NCI-H510A treated with DMSO at 0.1 percent for 48 hours (cell line): ENCODE measurements around the gene INSRR.

Source experiments
- DNase-seq: peaks from one replicate; lab custom pipeline; 2025; lab: John Stamatoyannopoulos, UW

The INSRR gene

DNA sequence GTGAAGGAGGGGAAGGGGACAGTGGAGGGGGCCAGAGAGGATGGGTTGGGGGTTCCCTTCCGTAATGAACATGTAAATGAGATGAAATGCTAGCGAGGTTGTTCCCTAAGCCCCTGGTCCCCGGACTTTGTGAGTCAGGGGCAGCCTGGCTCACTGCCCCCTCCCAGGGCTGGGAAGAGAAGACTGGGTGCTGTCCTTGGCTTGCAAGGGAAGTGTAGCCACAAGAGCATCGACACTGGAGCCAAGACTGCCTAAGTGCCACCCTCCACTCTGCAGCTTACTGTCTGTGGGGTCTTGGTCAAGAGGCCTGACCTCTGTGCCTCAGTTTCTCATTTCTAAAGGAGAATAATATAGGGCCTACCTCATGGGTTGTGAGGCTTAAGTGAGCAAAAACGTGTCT lies 35.1 kb upstream of the INSRR start:
- DNase-seq, result no peak

DNA sequence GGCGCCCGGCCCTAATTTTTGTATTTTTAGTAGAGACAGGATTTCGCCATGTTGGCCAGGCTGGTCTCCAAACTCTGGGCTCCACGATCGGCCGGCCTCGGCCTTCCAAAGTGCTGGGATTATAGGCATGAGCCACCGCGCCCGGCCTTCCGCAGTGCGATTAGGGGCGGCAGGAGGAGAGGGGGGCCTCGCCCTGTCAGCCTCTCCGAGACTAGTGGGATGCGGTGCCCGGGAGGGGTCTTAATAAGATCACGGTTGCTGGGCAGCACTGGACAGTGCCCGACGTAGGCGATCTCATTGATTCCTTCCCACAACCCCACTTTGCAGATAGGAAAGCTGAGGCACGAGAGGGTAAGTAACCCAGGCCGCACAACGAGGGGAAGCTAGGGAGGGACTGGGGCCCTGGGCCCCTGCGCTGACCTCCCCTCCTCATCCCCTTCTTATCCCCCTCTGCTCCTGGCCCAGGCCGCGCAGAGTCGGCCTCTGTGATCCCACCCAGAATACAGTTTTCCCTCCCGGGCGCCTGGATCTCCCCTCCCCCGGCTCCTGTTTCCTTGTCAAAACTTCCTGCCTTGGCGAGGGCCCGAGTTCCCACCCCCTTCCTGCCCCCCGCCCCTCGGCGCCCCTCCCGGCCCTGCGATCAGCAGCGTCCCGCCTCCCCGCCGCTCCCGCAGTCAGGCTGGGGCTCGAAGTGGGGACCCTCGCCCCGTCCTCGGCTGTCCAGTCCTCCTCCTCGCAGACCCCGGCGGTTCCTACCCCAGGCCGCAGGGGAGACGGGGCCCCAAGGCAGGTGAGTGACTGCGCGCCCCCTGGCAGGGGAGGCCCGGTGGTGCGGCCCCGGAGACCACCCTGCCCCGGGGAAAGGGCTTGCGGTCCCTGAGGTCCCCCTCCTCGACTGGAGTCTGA lies 34.4 kb upstream of the INSRR start, which contains the start of gene PEAR1:
Gene PEAR1 (plus strand): TSS at position 671 of the 906 bp plus-strand sequence. CDS start 10,209 bp downstream, outside the sequence.
- DNase-seq, result no peak

GRCh38 chr1:156892190-156893047 lies 33.5 kb upstream of the INSRR start:
- DNase-seq, result peak; percentile 78

DNA sequence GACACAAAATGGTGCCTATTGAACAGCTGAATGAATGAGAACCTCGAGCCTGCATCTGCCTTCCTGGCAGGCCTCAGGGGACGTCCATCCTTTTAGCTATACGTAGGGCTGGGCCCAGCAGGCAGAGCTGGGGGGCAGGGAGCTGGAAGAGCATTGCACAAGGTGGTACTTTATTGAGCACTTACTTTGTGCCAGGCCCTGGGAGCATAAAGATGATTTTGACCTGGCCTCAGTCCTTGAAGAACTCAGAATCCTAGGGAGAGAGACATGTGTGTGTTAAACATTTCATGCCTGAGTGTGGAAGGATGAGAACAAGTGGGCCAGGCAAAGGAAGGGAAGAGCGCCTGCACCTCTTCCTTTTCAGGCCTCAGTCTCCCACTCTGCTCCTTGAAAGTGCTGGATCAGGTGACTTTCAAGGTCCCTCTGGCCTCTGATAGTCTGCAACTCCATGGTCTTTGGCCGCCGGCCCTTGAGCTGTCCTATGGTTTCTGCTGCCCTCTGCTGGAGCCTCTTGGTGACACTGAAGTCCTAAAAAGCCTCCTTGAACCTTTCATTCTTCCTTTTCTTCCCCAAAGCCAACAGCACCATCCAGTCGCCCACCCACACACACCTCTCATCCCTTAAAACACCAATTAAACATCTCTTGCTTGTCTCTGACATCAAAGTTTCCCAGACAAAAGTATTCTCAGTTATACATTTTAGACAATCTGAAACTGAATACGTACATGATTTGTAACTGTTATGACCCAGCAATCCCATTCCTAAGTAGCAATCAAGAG lies 31.1 kb upstream of the INSRR start:
- DNase-seq, result peak; percentile 71

DNA sequence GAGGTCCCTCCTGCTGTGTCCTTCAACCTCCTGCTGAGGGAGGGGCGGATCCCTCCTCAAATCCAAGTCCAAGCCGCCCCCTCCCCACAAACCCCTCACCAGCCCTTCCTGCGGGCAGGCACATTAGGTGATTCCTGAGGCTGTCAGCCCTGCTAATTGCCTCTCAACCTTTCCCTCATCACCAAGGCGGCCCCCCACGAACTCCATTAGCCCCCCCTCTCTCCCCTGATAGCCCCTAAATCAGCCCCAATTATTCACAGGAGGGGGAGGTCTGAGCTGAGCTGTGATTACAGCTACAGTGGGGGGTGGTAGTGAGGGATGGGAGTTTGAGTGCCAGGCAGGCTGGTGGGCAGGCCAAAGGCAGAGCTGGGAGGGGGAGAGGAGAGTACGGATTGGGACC lies 28.8 kb upstream of the INSRR start:
- no peak for DNase-seq

GRCh38 chr1:156887317-156887716 lies 28.4 kb upstream of the INSRR start:
- no peak for DNase-seq

- DNase-seq, result no peak
These were observed 27.8 kb upstream of the INSRR start for GRCh38 chr1:156886583-156887281.

GRCh38 chr1:156885880-156886355 lies 27.0 kb upstream of the INSRR start:
- DNase-seq, result no peak

GRCh38 chr1:156885314-156885713 lies 26.4 kb upstream of the INSRR start:
- no peak for DNase-seq

- no peak for DNase-seq
These were observed 25.8 kb upstream of the INSRR start for GRCh38 chr1:156884560-156885184.

- DNase-seq, result no peak
These were observed 25.0 kb upstream of the INSRR start for GRCh38 chr1:156883919-156884318.

DNA sequence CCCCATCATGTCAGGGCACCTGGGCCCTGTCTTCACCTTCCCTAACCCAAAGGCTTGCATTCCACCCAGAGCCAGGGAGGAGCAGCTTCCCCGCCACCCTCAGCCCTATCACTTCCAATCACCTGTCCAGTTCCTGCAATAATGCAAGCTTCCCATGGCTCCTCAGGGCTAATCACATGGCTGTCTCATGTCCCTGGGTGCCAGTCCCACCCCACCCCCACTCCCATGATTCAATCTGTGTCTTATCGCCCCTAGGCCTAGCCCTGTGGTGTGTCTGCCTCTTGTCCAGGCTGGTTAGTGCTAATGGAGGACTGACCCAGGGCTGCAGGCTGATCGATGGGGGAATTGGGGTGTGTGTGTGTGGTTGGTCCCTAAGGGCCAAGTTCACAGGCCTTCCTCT lies 23.6 kb upstream of the INSRR start:
- DNase-seq, result no peak

DNA sequence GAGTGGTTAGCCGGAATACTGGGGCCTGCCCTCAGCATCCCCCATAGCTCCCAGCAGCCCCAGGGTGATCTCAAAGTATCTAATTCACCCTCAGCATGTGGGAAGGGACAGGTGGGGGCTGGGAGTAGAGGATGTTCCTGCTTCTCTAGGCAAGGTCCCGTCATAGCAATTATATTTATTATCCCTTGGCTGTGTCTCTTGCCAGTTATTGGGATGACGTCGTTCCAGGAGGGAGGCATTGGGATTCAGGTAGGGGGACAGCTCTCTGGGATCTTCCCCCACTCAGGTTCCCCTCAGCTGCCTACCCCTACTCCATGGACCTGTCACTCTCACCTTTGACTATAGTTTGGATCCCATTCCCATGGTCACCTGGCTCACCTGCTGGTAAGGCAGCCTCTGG lies 22.7 kb upstream of the INSRR start:
- DNase-seq, result no peak

DNA sequence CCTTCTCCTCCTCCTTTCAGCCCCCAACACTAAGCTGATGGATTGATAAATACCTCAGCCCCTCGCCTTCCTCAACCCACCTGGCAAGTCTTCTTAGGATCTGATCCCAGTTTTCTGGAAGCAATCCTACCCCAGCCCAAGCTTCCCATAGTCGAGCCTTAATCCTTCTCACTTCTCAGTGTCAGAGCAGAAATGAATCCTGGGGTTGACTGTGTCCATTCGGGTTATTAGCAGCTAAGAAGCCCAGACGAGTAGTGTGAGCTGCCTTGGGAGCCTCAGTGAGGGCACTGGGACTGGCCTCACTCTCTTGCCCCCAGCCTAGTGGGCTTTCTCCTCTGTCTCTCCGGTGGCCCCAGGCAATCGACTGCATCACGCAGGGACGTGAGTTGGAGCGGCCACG lies 22.2 kb upstream of the INSRR start:
- no peak for DNase-seq

DNA sequence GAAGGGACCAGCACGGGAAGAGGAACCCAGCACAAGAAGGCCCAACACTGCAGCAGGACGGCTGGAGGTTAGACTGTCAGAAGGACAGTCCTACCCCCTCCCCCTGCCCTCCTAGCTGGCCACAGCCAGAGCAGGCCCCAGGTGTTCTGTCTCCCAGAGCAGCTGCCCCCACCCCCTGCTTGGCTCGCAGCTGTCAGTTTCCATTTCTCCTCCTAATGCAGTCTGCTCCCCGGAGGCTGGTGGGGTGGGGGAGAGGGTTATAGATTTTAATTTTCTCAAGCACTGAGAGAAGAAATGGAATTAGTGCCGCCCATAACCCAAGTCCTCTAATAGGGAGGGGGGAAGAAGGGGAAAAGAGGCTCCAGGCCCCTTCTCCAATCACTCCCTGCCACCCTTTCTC lies 21.6 kb upstream of the INSRR start:
- DNase-seq, result no peak

GRCh38 chr1:156879876-156880275 lies 21.0 kb upstream of the INSRR start:
- no peak for DNase-seq

DNA sequence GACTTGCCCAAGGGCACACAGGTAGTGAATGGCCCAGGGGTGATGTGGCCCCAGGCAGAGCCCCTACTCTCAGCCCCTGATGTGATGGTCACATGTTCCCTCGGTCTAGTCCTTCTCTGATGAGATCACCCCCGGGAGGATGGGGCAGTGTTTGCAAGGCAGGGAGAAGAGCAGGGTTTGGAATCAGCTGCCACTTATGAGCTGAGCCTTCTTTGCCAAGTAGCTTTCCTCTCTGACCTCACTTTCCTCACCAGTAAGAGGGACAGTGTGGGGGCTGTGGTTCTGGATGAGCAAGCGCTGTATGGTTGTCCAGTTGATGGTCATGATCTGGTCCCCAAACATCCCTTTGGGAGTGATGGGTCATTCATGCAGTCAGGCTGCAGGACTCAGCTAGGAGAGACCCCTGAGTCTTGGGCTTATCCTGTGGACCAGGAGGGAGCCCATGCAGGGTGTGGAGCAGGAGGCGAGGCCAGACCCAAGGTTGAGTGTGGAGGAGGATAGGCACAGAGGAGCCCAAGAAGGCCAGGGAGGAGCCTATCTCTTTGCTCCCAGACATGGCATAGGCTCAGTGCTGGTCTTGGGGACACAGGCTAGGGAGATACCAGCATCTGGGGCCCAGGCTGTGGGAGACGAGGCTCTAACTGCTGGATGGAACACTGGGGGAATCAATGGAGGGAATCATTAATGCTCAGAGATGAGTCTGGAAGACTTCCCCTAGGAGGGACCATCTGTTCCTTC lies 18.7 kb upstream of the INSRR start:
- no peak for DNase-seq

DNA sequence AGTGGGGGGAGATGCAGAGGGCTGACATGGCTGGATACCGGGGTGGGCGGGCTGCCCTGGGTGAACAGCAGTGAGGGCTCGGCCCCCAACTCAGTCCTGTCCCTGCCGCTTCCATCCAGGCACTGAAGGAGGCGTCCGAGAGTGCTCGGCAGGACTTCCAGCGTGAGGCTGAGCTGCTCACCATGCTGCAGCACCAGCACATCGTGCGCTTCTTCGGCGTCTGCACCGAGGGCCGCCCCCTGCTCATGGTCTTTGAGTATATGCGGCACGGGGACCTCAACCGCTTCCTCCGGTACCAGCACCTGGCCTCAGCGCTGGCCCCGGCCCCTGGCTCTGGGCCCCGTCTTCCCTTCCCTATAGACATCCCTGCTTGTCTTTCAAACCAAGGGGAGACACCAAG lies 17.4 kb upstream of the INSRR start:
- DNase-seq, result no peak

GRCh38 chr1:156875341-156875615 lies 16.4 kb upstream of the INSRR start:
- DNase-seq, result no peak

GRCh38 chr1:156874572-156875340 lies 15.8 kb upstream of the INSRR start:
- DNase-seq, result no peak
